GM15510 (cell line): ENCODE measurements around the gene CCR5AS.

Experiments
- POLR2A ChIP-seq: IDR thresholded peaks from 3 replicates; pipeline ENCODE4 v1.6.1; 2011; ENCODE audit warnings: borderline replicate concordance; ENCODE audit not compliant: insufficient read length; ENCODE audit errors: extremely low read depth

Gene CCR5AS

DNA sequence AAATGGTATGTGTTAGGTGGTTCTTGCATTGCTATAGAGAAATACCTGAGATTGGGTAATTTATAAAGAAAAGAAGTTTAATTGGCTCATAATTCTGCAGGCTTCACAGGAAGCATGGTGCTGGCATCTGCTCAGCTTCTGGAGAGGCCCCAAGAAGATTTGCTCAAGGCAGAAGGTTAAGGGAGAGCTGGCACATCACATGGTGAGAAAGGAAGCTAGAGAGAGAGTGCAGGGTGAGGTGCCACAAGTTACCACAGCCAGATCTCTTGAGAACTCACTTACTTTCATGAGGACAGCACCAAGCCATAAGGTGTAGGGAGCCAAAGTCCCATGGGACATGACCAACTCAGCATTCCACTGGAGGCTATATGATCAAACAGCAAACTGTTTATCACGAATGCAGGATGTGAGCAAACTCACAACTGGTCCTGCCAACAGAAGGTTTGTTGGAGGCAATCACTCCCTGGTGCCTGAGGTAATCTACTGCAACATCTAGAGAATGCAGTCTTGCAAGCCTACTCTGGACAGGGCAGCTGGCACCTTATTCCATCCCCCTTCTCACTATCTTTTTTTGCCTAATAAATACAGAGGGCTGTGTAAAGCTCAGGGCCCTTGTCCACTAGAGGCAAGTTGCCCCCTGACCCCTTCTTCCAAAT is 81.1 kb downstream of the CCR5AS start:
- no peak for TF ChIP-seq POLR2A

DNA sequence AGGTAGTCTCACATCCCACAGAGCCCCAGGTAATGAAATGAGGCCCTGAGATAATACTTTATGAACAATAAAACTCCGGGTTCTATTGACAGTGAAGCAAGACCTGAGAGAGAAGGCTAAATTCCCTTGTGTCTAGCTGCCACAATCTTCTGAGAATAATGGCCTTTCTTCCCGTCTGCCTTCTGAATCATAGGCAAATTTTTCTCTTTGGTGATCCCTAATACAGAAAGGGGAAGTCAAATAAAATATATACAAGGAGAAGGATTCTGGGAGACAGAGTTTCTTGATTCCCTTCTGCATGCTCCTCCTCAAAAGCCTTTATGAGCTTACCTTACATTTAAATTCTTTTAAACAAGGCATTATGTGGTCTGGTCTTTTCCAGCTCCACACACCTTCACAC is 82.8 kb downstream of the CCR5AS start:
- no peak for TF ChIP-seq POLR2A

DNA sequence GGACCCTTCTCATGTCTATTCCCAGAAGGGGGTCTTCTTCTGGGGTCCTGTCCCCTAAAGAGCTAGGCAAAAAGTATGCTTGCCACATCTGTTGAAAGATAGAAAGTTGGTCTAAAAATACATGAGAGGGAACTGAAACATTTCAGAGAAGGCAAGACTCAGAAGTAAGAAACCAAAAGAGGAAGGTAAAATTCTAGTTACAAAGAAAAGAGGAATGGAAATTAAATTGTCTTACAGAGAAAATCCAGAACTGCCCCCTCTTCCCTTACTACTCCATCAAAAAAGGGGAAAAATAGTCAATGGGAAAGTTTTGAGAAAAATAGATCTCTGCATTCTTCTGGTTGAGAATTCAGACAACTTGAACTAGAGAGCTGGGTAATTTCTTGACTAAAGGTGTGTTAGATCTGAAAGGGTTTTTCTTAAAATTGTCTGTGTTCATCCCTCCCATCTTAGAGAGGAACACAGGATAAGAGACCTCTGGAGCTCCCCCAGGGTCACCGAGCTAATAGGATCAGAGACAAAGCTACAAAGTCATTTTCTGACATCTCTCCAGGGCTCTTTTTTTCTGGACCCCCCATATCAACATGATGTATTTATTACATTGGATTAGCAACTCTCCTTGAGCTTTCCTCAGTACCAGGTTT is 85.3 kb downstream of the CCR5AS start:
- TF ChIP-seq POLR2A = no peak

DNA sequence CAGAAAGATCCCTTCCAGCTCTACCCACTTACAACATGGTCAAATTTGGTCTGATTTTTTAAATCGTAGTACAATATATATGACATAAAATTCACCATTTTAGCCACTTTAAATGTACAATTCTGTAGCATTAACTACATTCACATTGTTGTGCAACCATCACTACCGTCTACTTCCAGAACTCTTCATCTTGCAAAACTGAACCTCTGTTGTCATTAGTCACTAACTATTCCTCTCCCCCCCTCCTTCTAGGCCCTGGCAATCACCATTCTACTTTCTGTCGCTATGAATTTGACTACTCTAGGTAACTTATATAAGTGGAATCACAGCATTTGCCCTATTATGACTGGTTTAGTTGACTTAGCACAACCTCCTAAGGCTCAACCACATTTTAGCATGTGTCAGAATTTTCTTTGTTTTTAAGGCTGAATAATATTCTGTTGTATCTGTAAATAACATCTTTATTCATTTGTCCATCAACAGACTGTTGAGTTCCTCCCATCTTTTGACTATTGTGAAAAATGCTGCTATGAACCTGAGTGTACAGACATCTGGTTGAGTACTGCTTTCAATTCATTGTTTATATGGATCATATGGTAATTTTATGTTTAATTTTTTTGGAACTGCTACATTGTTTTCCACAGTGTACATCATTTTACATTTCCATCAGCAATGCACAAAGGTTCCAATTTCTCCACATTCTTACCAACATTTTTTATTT is 88.5 kb downstream of the CCR5AS start:
- no peak for TF ChIP-seq POLR2A

DNA sequence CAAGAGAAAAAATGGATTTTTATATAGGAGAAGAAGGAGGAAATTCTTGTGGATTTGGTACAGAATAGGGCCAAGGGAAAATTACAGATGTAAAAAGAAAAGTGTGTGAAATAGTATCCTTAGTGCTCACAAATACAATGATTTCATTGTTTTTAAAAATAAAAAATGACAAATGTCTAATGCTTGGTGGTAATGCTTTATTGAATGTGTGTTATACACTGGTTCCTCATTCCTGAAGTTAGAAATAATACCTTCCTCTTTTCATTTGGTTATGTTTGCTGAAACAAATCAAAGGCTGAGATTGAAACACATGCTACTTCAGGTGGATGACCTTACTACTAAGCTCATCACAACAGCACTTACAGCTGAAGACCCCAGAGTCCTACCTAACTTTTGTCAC is 90.7 kb downstream of the CCR5AS start:
- no peak for TF ChIP-seq POLR2A

DNA sequence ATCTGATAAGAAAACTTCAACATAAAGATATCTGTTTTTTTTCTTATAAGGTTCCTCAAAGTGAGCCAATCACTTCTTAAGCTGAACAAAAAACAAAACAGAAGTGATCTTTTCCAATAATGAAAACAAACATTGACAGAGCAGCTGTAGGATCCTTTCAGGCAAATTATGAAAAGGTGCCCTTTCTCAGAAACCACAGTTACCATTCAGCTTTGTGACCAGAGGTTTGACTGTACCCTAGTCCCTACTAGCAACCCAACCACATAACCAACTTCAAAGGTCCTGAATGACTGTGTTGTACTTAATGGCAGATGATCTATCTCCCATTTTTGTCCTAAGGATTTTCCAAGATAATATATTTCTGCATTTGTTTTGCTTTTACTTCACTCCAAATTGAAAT is 92.3 kb downstream of the CCR5AS start:
- no peak for TF ChIP-seq POLR2A
